GM13977 (cell line): ENCODE data around the gene MIEN1.

ENCODE experiments used
- DNase-seq: peaks from one replicate; pipeline ENCODE4 v3.0.0; 2012; ENCODE audit warnings: low spot score
- in situ Hi-C: fragments of 300-500 bp; cut with MboI; formaldehyde crosslinking; loops from one replicate; pipeline ENCODE4 v1.12.0; 2022; ENCODE audit warnings: low sequenced_read_pairs, low pct_unique_long_range_greater_than_20kb, mixed read lengths, inconsistent platforms; ENCODE audit not compliant: unreplicated experiment
- TF ChIP-seq, protein P1 (sequence below): IDR thresholded peaks from 2 replicates; pipeline ENCODE4 v1.5.1; 2012; ENCODE audit warnings: mild to moderate bottlenecking, control low read depth; ENCODE audit not compliant: insufficient read depth; ENCODE audit errors: extremely low read depth, missing control alignments

MIEN1 gene

DNA sequence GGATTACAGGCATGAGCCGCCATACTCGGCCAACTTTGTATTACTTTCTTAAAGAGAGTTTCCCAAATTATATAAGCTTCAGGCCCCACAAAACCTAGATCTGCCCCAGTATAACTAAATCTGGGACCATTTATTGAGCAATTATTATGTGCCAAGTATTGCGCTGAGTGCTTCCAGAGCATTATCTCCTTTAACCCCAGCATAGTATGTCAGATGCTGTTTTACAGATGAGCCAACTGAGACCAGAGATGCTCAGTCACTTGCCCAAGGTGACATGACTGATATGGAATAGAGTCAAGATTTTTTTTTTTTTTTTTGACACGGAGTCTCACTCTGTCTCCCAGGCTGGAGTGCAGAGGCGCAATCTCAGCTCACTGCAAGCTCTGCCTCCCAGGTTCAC is 32.4 kb downstream of the MIEN1 start:
- in situ Hi-C loops = no loop called here
- DNase-seq = no peak
- TF ChIP-seq, protein P1, sequence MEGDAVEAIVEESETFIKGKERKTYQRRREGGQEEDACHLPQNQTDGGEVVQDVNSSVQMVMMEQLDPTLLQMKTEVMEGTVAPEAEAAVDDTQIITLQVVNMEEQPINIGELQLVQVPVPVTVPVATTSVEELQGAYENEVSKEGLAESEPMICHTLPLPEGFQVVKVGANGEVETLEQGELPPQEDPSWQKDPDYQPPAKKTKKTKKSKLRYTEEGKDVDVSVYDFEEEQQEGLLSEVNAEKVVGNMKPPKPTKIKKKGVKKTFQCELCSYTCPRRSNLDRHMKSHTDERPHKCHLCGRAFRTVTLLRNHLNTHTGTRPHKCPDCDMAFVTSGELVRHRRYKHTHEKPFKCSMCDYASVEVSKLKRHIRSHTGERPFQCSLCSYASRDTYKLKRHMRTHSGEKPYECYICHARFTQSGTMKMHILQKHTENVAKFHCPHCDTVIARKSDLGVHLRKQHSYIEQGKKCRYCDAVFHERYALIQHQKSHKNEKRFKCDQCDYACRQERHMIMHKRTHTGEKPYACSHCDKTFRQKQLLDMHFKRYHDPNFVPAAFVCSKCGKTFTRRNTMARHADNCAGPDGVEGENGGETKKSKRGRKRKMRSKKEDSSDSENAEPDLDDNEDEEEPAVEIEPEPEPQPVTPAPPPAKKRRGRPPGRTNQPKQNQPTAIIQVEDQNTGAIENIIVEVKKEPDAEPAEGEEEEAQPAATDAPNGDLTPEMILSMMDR = no peak

DNA sequence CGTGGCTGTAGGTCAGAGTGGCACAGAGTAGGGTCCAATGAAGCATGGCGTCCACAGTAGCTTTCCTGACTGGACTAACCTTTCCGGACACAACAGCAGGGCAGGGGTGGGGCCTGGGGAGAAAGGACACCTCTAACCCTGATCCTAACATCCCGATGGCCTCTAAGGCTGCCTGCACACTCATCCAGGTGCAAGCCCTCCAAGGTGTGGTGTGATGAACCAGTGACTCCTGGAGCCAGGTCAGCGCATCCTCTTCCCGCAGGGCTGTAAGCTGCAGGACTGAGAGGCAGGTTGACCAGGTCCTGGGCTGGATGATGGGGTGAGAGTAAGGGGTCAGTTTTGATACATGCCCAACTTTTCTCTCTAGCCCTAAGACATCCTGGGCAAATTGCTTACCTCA is 33.6 kb downstream of the MIEN1 start:
- DNase-seq = no peak
- in situ Hi-C loops = no loop called here
- TF ChIP-seq, protein P1 = no peak

GRCh38 chr17:39695089-39695474 is 35.2 kb downstream of the MIEN1 start:
- no peak for DNase-seq
- TF ChIP-seq, protein P1 = no peak
- in situ Hi-C loops = no loop called here

- DNase-seq = no peak
- in situ Hi-C loops = no loop called here
- TF ChIP-seq, protein P1 = no peak
These were observed 35.7 kb downstream of the MIEN1 start for GRCh38 chr17:39694593-39694992.

DNA sequence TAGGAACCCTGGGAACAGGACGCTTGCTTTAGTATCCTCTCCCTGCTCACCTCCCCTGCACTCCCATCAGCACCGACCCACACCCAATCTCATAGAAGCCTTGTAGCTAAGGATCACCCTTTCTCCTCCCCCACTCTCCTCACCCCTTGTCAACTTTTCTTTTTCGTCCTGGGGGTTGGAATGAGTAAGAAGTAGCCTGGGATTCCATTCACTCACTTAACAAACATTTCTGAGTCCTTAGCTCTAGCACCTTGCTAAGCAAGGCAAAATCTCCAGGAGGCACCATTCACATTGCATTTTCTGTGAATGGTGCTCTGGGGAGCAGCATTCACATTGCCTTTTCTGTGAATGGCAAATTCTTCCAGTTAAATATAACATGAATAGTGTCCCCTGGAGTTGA is 41.4 kb downstream of the MIEN1 start:
- in situ Hi-C loops = no loop called here
- TF ChIP-seq, protein P1 = no peak

GRCh38 chr17:39688475-39688835 is 41.9 kb downstream of the MIEN1 start:
- in situ Hi-C loops = no loop called here
- no peak for DNase-seq

More for the DNA sequence above, 41.4 kb downstream of the MIEN1 start:
- no peak for DNase-seq

More at GRCh38 chr17:39688475-39688835, 41.9 kb downstream of the MIEN1 start:
- TF ChIP-seq, protein P1 = no peak
